Smooth muscle cell (in vitro differentiated cells): ENCODE results near the gene NRXN2. TPM values are rescaled to one million over a fixed set of nuclear protein-coding genes. Genes with fewer than 3 reads are reported as not detected.

Experiments
- DNase-seq: peaks from one replicate; lab custom pipeline; 2025; ENCODE audit not compliant: unreplicated experiment; lab: John Stamatoyannopoulos, UW
- H2AFZ ChIP-seq: fragments of 200-600 bp; sonication (generic); 2 replicates; pipeline ENCODE4 v1.6.0; 2016; ENCODE audit warnings: antibody characterized with exemption, low read depth, mild to moderate bottlenecking
- H3F3A ChIP-seq: fragments of 200-600 bp; sonication (generic); 2 replicates; pipeline ENCODE4 v1.6.0; 2017; ENCODE audit warnings: antibody characterized with exemption, low read depth
- H3K27ac ChIP-seq: fragments of 200-600 bp; sonication (generic); 2 replicates; pipeline ENCODE4 v1.5.1; 2016; ENCODE audit warnings: low read depth, mild to moderate bottlenecking
- H3K27me3 ChIP-seq: fragments of 200-600 bp; sonication (generic); 2 replicates; pipeline ENCODE4 v1.6.1; 2016; ENCODE audit warnings: low read depth, mild to moderate bottlenecking
- H3K36me3 ChIP-seq: fragments of 200-600 bp; sonication (generic); 2 replicates; pipeline ENCODE4 v1.5.1; 2016; ENCODE audit warnings: low read depth
- H3K4me1 ChIP-seq: fragments of 200-600 bp; sonication (generic); 2 replicates; pipeline ENCODE4 v1.5.1; 2016; ENCODE audit warnings: low read depth
- H3K4me2 ChIP-seq: fragments of 200-600 bp; sonication (generic); 2 replicates; pipeline ENCODE4 v1.6.0; 2016; ENCODE audit warnings: mild to moderate bottlenecking
- H3K4me3 ChIP-seq: fragments of 200-600 bp; sonication (generic); 2 replicates; pipeline ENCODE4 v1.5.1; 2016; ENCODE audit warnings: mild to moderate bottlenecking
- H3K79me2 ChIP-seq: fragments of 200-600 bp; sonication (generic); 2 replicates; pipeline ENCODE4 v1.6.0; 2016; ENCODE audit warnings: low read depth, mild to moderate bottlenecking
- H3K9ac ChIP-seq: fragments of 200-600 bp; sonication (generic); 2 replicates; pipeline ENCODE4 v1.6.0; 2016; ENCODE audit warnings: low read depth
- H3K9me3 ChIP-seq: fragments of 200-600 bp; sonication (generic); replicated peaks from 2 replicates; pipeline ENCODE4 v1.5.1; 2016; ENCODE audit warnings: low read depth
- H4K20me1 ChIP-seq: fragments of 200-600 bp; sonication (generic); 2 replicates; pipeline ENCODE4 v1.6.0; 2016; ENCODE audit warnings: low read depth
- CTCF ChIP-seq: fragments of 200-600 bp; sonication (generic); IDR thresholded peaks from 2 replicates; pipeline ENCODE4 v1.5.1; 2017; ENCODE audit warnings: borderline replicate concordance, mild to moderate bottlenecking, antibody characterized with exemption; ENCODE audit not compliant: insufficient read depth, poor library complexity, severe bottlenecking
- WGBS: methylation state at CpG from one replicate; pipeline ENCODE4 v1.1.7; 2016; ENCODE audit warnings: low lambda C conversion rate; 5-methylcytosine and 5-hydroxymethylcytosine counted together
- polyA plus RNA-seq: library from polyadenylated mRNA; unstranded; fragments of >200 nt; fragmentation: Nextera tagmentation; extraction: Ambion mirVana; gene quantifications from 2 replicates; pipeline ENCODE4 v1.2.1, GENCODE V29; 2016
- total RNA-seq: library from RNA; depleted of rRNA; stranded (reverse); fragments of >200 nt; gene quantifications from 2 replicates; pipeline ENCODE4 v1.2.3, GENCODE V29; 2014

The NRXN2 gene
- total and polyA plus RNA-seq, 2 experiments from 2014 or later = 1.4 to 1.7 TPM

- TF ChIP-seq CTCF = no peak
- no peak overlapping the region for H3K27ac ChIP-seq
- no peak overlapping the region for H2AFZ ChIP-seq
- 91% methylated on average over 19 of the region's 23 CpGs for WGBS
- no peak overlapping the region for H3K9ac ChIP-seq
- no peaks in the 10 kb centered on the region for H4K20me1 ChIP-seq
- H3F3A ChIP-seq = no peaks in the 10 kb centered on the region
- no peaks in the 10 kb centered on the region for H3K27me3 ChIP-seq
- H3K79me2 ChIP-seq = no peaks in the 10 kb centered on the region
- no peaks in the 10 kb centered on the region for H3K36me3 ChIP-seq
- DNase-seq = no peak
- no peaks in the 10 kb centered on the region for H3K9me3 ChIP-seq
- peaks cover 8% of the 10 kb centered on the region for H3K4me1 ChIP-seq
- H3K4me2 ChIP-seq = no peak overlapping the region
- no peak overlapping the region for H3K4me3 ChIP-seq
Observed at GRCh38 chr11:64606796-64607380, 116.1 kb downstream of the NRXN2 start.

GRCh38 chr11:64605656-64606585 is 117.1 kb downstream of the NRXN2 start:
- H3K4me1 ChIP-seq = peaks cover 8% of the 10 kb centered on the region
- WGBS = 91% methylated on average over 21 of the region's 21 CpGs
- H3K4me2 ChIP-seq = no peak overlapping the region
- H3K9me3 ChIP-seq = no peaks in the 10 kb centered on the region
- H3K4me3 ChIP-seq = no peak overlapping the region
- DNase-seq = no peak
- H3K27me3 ChIP-seq = no peaks in the 10 kb centered on the region
- TF ChIP-seq CTCF = no peak
- H2AFZ ChIP-seq = no peak overlapping the region
- no peaks in the 10 kb centered on the region for H3F3A ChIP-seq
- no peaks in the 10 kb centered on the region for H3K36me3 ChIP-seq
- H4K20me1 ChIP-seq = no peaks in the 10 kb centered on the region
- no peak overlapping the region for H3K27ac ChIP-seq
- no peaks in the 10 kb centered on the region for H3K79me2 ChIP-seq
- H3K9ac ChIP-seq = no peak overlapping the region

- Histone ChIP-seq H3K4me2 (no peak overlapping the region), H3K4me1 (peaks cover 8% of the 10 kb centered on the region), H3K27ac (no peak overlapping the region), H3F3A (no peaks in the 10 kb centered on the region), H3K79me2 (no peaks in the 10 kb centered on the region), H2AFZ (no peak overlapping the region), H3K4me3 (no peak overlapping the region), H3K9me3 (no peaks in the 10 kb centered on the region), H3K36me3 (no peaks in the 10 kb centered on the region), H3K9ac (no peak overlapping the region), H4K20me1 (no peaks in the 10 kb centered on the region), H3K27me3 (no peaks in the 10 kb centered on the region)
- 82% methylated on average over 10 of the region's 10 CpGs for WGBS
- DNase-seq = no peak
- TF ChIP-seq CTCF = no peak
Observed at GRCh38 chr11:64605244-64605560, 117.8 kb downstream of the NRXN2 start.
